ENCODE measurements around the gene UBR2. TPM values are rescaled to one million over a fixed set of nuclear protein-coding genes. Genes with fewer than 3 reads are reported as not detected.

Gene UBR2
- total and polyA plus RNA-seq, 2 of the 13 experiments (the other 11 are each of a cell fraction or from before 2014, with no cell fraction given): 17.6 to 29.3 TPM

DNA sequence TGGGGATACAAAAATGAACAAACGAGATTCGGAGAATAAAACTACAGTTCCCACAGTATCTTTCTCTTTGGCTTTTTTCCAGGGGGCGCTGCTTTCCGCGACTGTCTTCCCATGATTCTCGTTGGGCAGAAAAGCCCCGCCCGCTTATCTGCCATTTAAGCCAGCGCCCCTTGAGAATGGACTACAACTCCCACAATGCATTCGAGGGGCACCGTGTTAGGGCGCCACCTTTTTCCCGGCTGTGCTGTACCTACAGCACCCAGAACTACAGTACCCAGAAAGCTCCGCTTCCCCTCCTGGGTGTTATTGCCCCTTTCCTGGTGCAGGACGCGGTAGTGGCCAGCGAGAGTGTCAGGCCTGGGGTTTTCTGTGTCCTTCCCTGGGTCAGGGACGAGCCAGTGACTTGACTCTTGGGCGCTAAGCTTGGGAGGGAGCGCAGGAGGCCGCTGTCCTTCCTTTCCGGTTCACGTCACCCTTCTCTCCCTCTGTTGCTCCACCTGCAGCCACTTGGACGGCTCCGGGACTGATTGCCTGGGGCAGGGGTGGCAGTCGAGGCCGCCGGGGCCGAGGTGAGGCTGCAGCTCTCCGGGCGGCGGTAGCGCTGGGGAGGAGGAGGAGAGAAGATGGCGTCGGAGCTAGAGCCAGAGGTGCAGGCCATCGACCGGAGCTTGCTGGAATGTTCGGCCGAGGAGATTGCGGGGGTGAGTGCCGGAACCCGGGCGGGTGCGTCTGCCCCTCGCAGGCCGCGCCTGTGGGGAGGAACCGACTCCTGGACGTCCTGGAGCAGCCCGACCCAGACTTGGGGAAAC is at the start of gene UBR2 (continued):
- no peak for TF ChIP-seq CSRNP2 (CRISPR knock-in tag; conservative IDR thresholded peaks at IDR 0.05; ENCODE audit: low read depth)
- no peak for TF ChIP-seq RFX1 (IDR thresholded peaks at IDR 0.05)
- no peak for TF ChIP-seq ZNF577 (CRISPR knock-in tag; IDR thresholded peaks at IDR 0.05; ENCODE audit: borderline replicate concordance, low read depth)
- peak; percentile 98 for TF ChIP-seq ERF (CRISPR knock-in tag; IDR thresholded peaks at IDR 0.05)
- TF ChIP-seq ZNF720 (CRISPR knock-in tag; IDR thresholded peaks at IDR 0.05): peak; percentile 20; the same call in 1 of the 2 replicates
- peak; percentile 92 for TF ChIP-seq KLF13 (CRISPR knock-in tag; IDR thresholded peaks at IDR 0.05)
- TF ChIP-seq HDAC1 (CRISPR knock-in tag; IDR thresholded peaks at IDR 0.05): peak; percentile 93
- TF ChIP-seq ZNF552 (CRISPR knock-in tag; IDR thresholded peaks at IDR 0.05; ENCODE audit: borderline replicate concordance): 0 out of 2 replicates have a peak, but pooled peaks have one; percentile 36
- TF ChIP-seq SETDB1 (CRISPR knock-in tag; IDR thresholded peaks at IDR 0.05; ENCODE audit: borderline replicate concordance): no peak
- TF ChIP-seq ESRRA (CRISPR knock-in tag; IDR thresholded peaks at IDR 0.05; ENCODE audit: low read depth): peak; percentile 65
- peak; percentile 90 for TF ChIP-seq GATAD1 (CRISPR knock-in tag; IDR thresholded peaks at IDR 0.05)
- TF ChIP-seq ZFP37 (CRISPR knock-in tag; IDR thresholded peaks at IDR 0.05; ENCODE audit: borderline replicate concordance): peak; percentile 73; the same call in 1 of the 2 replicates
- TF ChIP-seq SOX6 (IDR thresholded peaks at IDR 0.05): no peak
- TF ChIP-seq SOX6 (CRISPR knock-in tag; IDR thresholded peaks at IDR 0.05): peak; percentile 61
- TF ChIP-seq ZNF337 (CRISPR knock-in tag; IDR thresholded peaks at IDR 0.05; ENCODE audit: borderline replicate concordance, low read depth): peak; percentile 82
- peak; percentile 98 for TF ChIP-seq ELF4 (CRISPR knock-in tag; IDR thresholded peaks at IDR 0.05; ENCODE audit: borderline replicate concordance)
- TF ChIP-seq NCOR1 (IDR thresholded peaks at IDR 0.05; ENCODE audit: borderline replicate concordance, low read length): peak; percentile 29; the same call in 1 of the 2 replicates
- TF ChIP-seq THAP9 (CRISPR knock-in tag; IDR thresholded peaks at IDR 0.05; ENCODE audit: borderline replicate concordance): peak; percentile 96
- TF ChIP-seq KDM6A (CRISPR knock-in tag; IDR thresholded peaks at IDR 0.05; ENCODE audit: low read depth): 0 out of 2 replicates have a peak, but pooled peaks have one; percentile 22
- TF ChIP-seq GFI1 (CRISPR knock-in tag; IDR thresholded peaks at IDR 0.05; ENCODE audit: borderline replicate concordance): peak; percentile 51; the same call in 1 of the 2 replicates
- TF ChIP-seq SAP130 (CRISPR knock-in tag; IDR thresholded peaks at IDR 0.05; ENCODE audit: low read depth): peak; percentile 99
- TF ChIP-seq EHMT2 (IDR thresholded peaks at IDR 0.05; ENCODE audit: borderline replicate concordance, low read depth, low read length): no peak; the same call in 1 of the 2 replicates
- TF ChIP-seq ZNF34 (CRISPR knock-in tag; IDR thresholded peaks at IDR 0.05; ENCODE audit: borderline replicate concordance): peak; percentile 52; the same call in 1 of the 2 replicates
- no peak; the same call in 1 of the 2 replicates for TF ChIP-seq CHD2 (IDR thresholded peaks at IDR 0.05; ENCODE audit: low read depth, low read length)
- TF ChIP-seq BATF2 (CRISPR knock-in tag; IDR thresholded peaks at IDR 0.05): peak; percentile 77; the same call in 1 of the 2 replicates
- peak; percentile 90 for TF ChIP-seq ZFP1 (CRISPR knock-in tag; IDR thresholded peaks at IDR 0.05)
